ENCODE measurements around the gene URB2. TPM values are rescaled to one million over a fixed set of nuclear protein-coding genes. Genes with fewer than 3 reads are reported as not detected.

The URB2 gene
- total and polyA plus RNA-seq, 4 experiments from 2014 or later, result 3.5 to 9.4 (median 7.9) TPM

GRCh38 chr1:229623838-229624237 is 2.2 kb upstream of the URB2 start:
- Histone ChIP-seq H3K4me1 (ENCODE audit: insufficient read depth, low read length) (peaks cover 61% of the 10 kb centered on the region), H3K4me3 (ENCODE audit: low read length in 2 of 2) (no peak overlapping the region), H3K27me3 (ENCODE audit: insufficient read depth, low read length) (no peaks in the 10 kb centered on the region), H3K27ac (ENCODE audit: low read depth, low read length) (no peak overlapping the region), H3K36me3 (ENCODE audit: insufficient read depth, low read length) (no peaks in the 10 kb centered on the region), H3K9me3 (ENCODE audit: control insufficient read depth in 1 of 2, low read length in 2 of 2) (no peaks in the 10 kb centered on the region)
- peaks cover 0 to 13% of the 10 kb centered on the region in 2 donors for H3K36me3 Mint-ChIP-seq
- peak overlapping the region; percentile 24 to 97 (median 62) for H3K4me3 Mint-ChIP-seq
- POLR2A ChIA-PET (ENCODE audit: partially characterized antibody), result interaction anchor here (1.3 to 7.2 kb wide), 3 partner anchors 27 to 66 kb away, joined by 3 to 104 read pairs (median 4); partner anchors contain the start of gene ABCB10
- H3K27ac Mint-ChIP-seq, result peak overlapping the region in 3 of 7 donors; percentile 3 to 58 (median 44)
- H3K27me3 Mint-ChIP-seq, result no peaks in the 10 kb centered on the region
- no peak for DNase-seq
- no peaks in the 10 kb centered on the region for H3K9me3 Mint-ChIP-seq
- CTCF ChIA-PET (ENCODE audit: partially characterized antibody), result interaction anchor here (1.4 to 5.1 kb wide), 2 partner anchors 65 to 1019 kb away, joined by 3 to 37 read pairs; partner anchors contain the start of gene ABCB10
- intact Hi-C loops (cut with micrococcal nuclease), result loop anchor here (2.0 to 10.0 kb wide), 2 partner anchors 115 to 1539 kb away; partner anchors contain the start of genes ARF1 and NUP133
- H3K4me1 Mint-ChIP-seq, result peaks cover 52 to 75% (median 66%) of the 10 kb centered on the region in 4 donors

DNA sequence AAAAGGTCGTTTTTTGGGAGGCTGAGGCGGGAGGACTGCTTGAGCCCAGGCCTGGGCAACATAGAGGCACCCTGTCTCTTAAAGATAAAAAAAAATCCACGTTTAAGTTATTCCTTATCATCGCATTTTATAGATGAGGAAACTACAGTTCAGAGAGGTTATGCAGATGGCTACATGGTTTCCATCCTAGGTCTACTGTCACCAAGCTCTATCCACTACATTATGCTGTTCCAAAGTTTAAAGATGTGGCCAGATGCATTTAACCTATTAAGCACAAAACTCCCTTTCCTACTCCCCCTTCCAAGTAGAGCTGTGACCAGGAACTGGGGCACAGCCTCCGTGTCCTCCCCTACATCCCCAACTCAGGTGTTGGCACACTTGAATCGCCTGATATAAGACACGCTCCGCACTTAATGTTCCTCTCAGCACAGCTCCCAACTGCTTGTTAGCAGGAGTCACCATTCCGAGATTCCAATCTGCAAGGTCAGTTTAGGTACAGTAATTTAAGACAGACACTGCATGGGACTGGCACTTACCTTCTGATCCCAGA is 1.5 kb upstream of the URB2 start:
- H3K27me3 ChIP-seq (ENCODE audit: insufficient read depth, low read length), result no peaks in the 10 kb centered on the region

GRCh38 chr1:229625071-229625914 is 754 bp upstream of the URB2 start:
- H3K27ac ChIP-seq (ENCODE audit: low read depth, low read length), result peak overlapping the region; percentile 63
- POLR2A ChIA-PET (ENCODE audit: partially characterized antibody), result interaction anchor here (0.6 to 7.2 kb wide), 4 partner anchors 24 to 283 kb away, joined by 3 to 104 read pairs (median 5); partner anchors contain the start of genes ABCB10 and CCSAP

More for the DNA sequence above, 1.5 kb upstream of the URB2 start:
- Histone ChIP-seq H3K9me3 (ENCODE audit: control insufficient read depth in 1 of 2, low read length in 2 of 2) (no peaks in the 10 kb centered on the region), H3K36me3 (ENCODE audit: insufficient read depth, low read length) (no peaks in the 10 kb centered on the region), H3K4me3 (ENCODE audit: low read length in 2 of 2) (peak overlapping the region; percentile 62 to 67), H3K27ac (ENCODE audit: low read depth, low read length) (peak overlapping the region; percentile 43), H3K4me1 (ENCODE audit: insufficient read depth, low read length) (peaks cover 57% of the 10 kb centered on the region)
- Mint-ChIP-seq H3K4me1 (peaks cover 45 to 72% (median 63%) of the 10 kb centered on the region in 4 donors), H3K4me3 (peak overlapping the region; percentile 91 to 98 (median 94)), H3K9me3 (no peaks in the 10 kb centered on the region), H3K36me3 (peaks cover 1 to 13% of the 10 kb centered on the region in 2 donors), H3K27me3 (no peaks in the 10 kb centered on the region), H3K27ac (peak overlapping the region; percentile 48 to 97 (median 92))
- intact Hi-C loops (cut with micrococcal nuclease), result loop anchor here (2.0 to 10.0 kb wide), 2 partner anchors 116 to 1540 kb away; partner anchors contain the start of genes ARF1 and NUP133
- no peak for DNase-seq
- POLR2A ChIA-PET (ENCODE audit: partially characterized antibody), result interaction anchor here (1.1 to 7.2 kb wide), 4 partner anchors 28 to 282 kb away, joined by 3 to 104 read pairs (median 5); partner anchors contain the start of genes ABCB10 and CCSAP
- CTCF ChIA-PET (ENCODE audit: partially characterized antibody), result interaction anchor here (1.4 to 5.1 kb wide), 2 partner anchors 66 to 1019 kb away, joined by 3 to 37 read pairs; partner anchors contain the start of gene ABCB10

GRCh38 chr1:229627003-229627402 is 956 bp downstream of the URB2 start:
- POLR2A ChIA-PET (ENCODE audit: partially characterized antibody), result interaction anchor here (1.0 to 7.2 kb wide), 3 partner anchors 63 to 284 kb away, joined by 3 to 104 read pairs (median 6); partner anchors contain the start of genes ABCB10 and CCSAP
- peak overlapping the region; percentile 91 to 99 (median 97) for H3K27ac Mint-ChIP-seq
- H3K4me1 Mint-ChIP-seq, result peaks cover 29 to 66% (median 51%) of the 10 kb centered on the region in 4 donors

More at GRCh38 chr1:229625071-229625914, 754 bp upstream of the URB2 start:
- peak; percentile 32 to 67 (median 41) for DNase-seq
- Histone ChIP-seq H3K9me3 (ENCODE audit: control insufficient read depth in 1 of 2, low read length in 2 of 2) (no peaks in the 10 kb centered on the region), H3K4me1 (ENCODE audit: insufficient read depth, low read length) (peaks cover 50% of the 10 kb centered on the region), H3K36me3 (ENCODE audit: insufficient read depth, low read length) (no peaks in the 10 kb centered on the region), H3K27me3 (ENCODE audit: insufficient read depth, low read length) (no peaks in the 10 kb centered on the region), H3K4me3 (ENCODE audit: low read length in 2 of 2) (peak overlapping the region; percentile 62 to 67)
- intact Hi-C loops (cut with micrococcal nuclease), result loop anchor here (2.0 to 10.0 kb wide), 2 partner anchors 116 to 1540 kb away; partner anchors contain the start of genes ARF1 and NUP133
- Mint-ChIP-seq H3K27ac (peak overlapping the region; percentile 48 to 97 (median 92)), H3K9me3 (no peaks in the 10 kb centered on the region), H3K4me1 (peaks cover 38 to 70% (median 57%) of the 10 kb centered on the region in 4 donors), H3K27me3 (no peaks in the 10 kb centered on the region), H3K4me3 (peak overlapping the region; percentile 91 to 98 (median 94)), H3K36me3 (peaks cover 7 to 15% of the 10 kb centered on the region in 2 donors)
- CTCF ChIA-PET (ENCODE audit: partially characterized antibody), result interaction anchor here (5.1 kb wide), 1 partner anchor 66 kb away, joined by 37 read pairs; the partner anchor contains the start of gene ABCB10

GRCh38 chr1:229629261-229629660 is 3.2 kb downstream of the URB2 start:
- H3K4me1 ChIP-seq (ENCODE audit: insufficient read depth, low read length), result peaks cover 28% of the 10 kb centered on the region
- Mint-ChIP-seq H3K27me3 (no peaks in the 10 kb centered on the region), H3K27ac (no peak overlapping the region), H3K4me1 (peaks cover 22 to 45% (median 36%) of the 10 kb centered on the region in 4 donors), H3K4me3 (no peak overlapping the region), H3K36me3 (peaks cover 8 to 25% of the 10 kb centered on the region in 2 donors), H3K9me3 (no peaks in the 10 kb centered on the region)
- no peaks in the 10 kb centered on the region for H3K36me3 ChIP-seq (ENCODE audit: insufficient read depth, low read length)
- H3K27me3 ChIP-seq (ENCODE audit: insufficient read depth, low read length), result no peaks in the 10 kb centered on the region
- no peak overlapping the region for H3K27ac ChIP-seq (ENCODE audit: low read depth, low read length)
- intact Hi-C loops (cut with micrococcal nuclease), result loop anchor here (10.0 kb wide), 1 partner anchor 1544 kb away; the partner anchor contains the start of gene ARF1
- ChIA-PET CTCF (ENCODE audit: partially characterized antibody) (interaction anchor here (0.6 to 0.8 kb wide), 2 partner anchors 71 to 79 kb away, joined by 3 to 4 read pairs; partner anchors contain the start of gene ABCB10), POLR2A (ENCODE audit: partially characterized antibody) (interaction anchor here (0.6 to 7.2 kb wide), 2 partner anchors 64 to 71 kb away, joined by 3 to 104 read pairs; partner anchors contain the start of gene ABCB10)
- no peaks in the 10 kb centered on the region for H3K9me3 ChIP-seq (ENCODE audit: control insufficient read depth in 1 of 2, low read length in 2 of 2)
- no peak for DNase-seq
- no peak overlapping the region for H3K4me3 ChIP-seq (ENCODE audit: low read length in 2 of 2)

More at GRCh38 chr1:229627003-229627402, 956 bp downstream of the URB2 start:
- no peaks in the 10 kb centered on the region for H3K36me3 ChIP-seq (ENCODE audit: insufficient read depth, low read length)
- peaks cover 7 to 16% of the 10 kb centered on the region in 2 donors for H3K36me3 Mint-ChIP-seq
- peak overlapping the region; percentile 95 to 100 (median 99) for H3K4me3 Mint-ChIP-seq
- peak overlapping the region; percentile 77 to 98 for H3K4me3 ChIP-seq (ENCODE audit: low read length in 2 of 2)
- H3K9me3 ChIP-seq (ENCODE audit: control insufficient read depth in 1 of 2, low read length in 2 of 2), result no peaks in the 10 kb centered on the region
- H3K27me3 Mint-ChIP-seq, result no peaks in the 10 kb centered on the region
- H3K4me1 ChIP-seq (ENCODE audit: insufficient read depth, low read length), result peaks cover 38% of the 10 kb centered on the region
- no peaks in the 10 kb centered on the region for H3K9me3 Mint-ChIP-seq
- no peak for DNase-seq
- intact Hi-C loops (cut with micrococcal nuclease), result loop anchor here (2.0 to 10.0 kb wide), 2 partner anchors 1016 to 1542 kb away; partner anchors contain the start of genes ARF1 and COG2
- CTCF ChIA-PET (ENCODE audit: partially characterized antibody), result interaction anchor here (5.1 kb wide), 1 partner anchor 68 kb away, joined by 37 read pairs; the partner anchor contains the start of gene ABCB10
- H3K27me3 ChIP-seq (ENCODE audit: insufficient read depth, low read length), result no peaks in the 10 kb centered on the region
- H3K27ac ChIP-seq (ENCODE audit: low read depth, low read length), result peak overlapping the region; percentile 63

- ChIA-PET CTCF (ENCODE audit: partially characterized antibody) (interaction anchor here (0.7 to 1.7 kb wide), 2 partner anchors 67 to 72 kb away, joined by 3 to 5 read pairs; partner anchors contain the start of gene ABCB10), POLR2A (ENCODE audit: partially characterized antibody) (no interaction called here)
- H3K4me3 Mint-ChIP-seq, result peak overlapping the region in 1 of 8 donors; percentile 21
Observed at GRCh38 chr1:229631148-229631547, 5.1 kb downstream of the URB2 start.

More at GRCh38 chr1:229631148-229631547, 5.1 kb downstream of the URB2 start:
- Histone ChIP-seq H3K4me3 (ENCODE audit: low read length in 2 of 2) (no peak overlapping the region), H3K4me1 (ENCODE audit: insufficient read depth, low read length) (peaks cover 19% of the 10 kb centered on the region), H3K9me3 (ENCODE audit: control insufficient read depth in 1 of 2, low read length in 2 of 2) (no peaks in the 10 kb centered on the region), H3K27me3 (ENCODE audit: insufficient read depth, low read length) (no peaks in the 10 kb centered on the region), H3K36me3 (ENCODE audit: insufficient read depth, low read length) (peaks cover 18% of the 10 kb centered on the region), H3K27ac (ENCODE audit: low read depth, low read length) (no peak overlapping the region)
- Mint-ChIP-seq H3K4me1 (peaks cover 13 to 34% (median 27%) of the 10 kb centered on the region in 4 donors), H3K36me3 (peaks cover 25 to 35% of the 10 kb centered on the region in 2 donors), H3K27me3 (no peaks in the 10 kb centered on the region), H3K9me3 (peaks cover 0 to 1% (median 0%) of the 10 kb centered on the region in 8 donors), H3K27ac (peak overlapping the region in 1 of 7 donors; percentile 45)
- intact Hi-C loops (cut with micrococcal nuclease), result no loop called here
- DNase-seq, result no peak
